ENCODE data around the gene SMIM7. TPM values are rescaled to one million over a fixed set of nuclear protein-coding genes. Genes with fewer than 3 reads are reported as not detected.
A peak's percentile ranks its signal among the peaks of the same experiment; 100 is the strongest.

SMIM7 gene
- total RNA-seq, 1 donor from 2014 or later: 30.8 TPM

DNA sequence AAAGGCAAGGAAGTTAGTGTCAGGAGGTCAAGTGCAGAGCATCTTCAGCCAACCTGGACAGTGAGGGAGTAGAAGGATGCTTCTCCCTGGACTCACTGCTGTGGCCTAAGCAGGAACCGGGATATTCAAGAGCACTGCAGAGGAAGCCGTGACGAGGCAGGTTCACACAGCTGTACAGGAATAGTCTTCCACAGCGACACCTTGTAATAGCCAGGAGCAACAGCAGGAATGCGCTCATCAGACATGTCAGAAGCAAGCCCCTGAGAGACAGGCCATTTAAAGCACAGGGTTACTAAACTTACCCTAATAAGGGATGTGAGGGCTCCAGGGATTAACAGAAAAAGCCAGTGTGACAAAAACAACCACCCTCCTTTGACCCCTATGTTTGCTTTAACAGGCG is 28.5 kb downstream of the SMIM7 start:
- H3K36me3 ChIP-seq: peaks cover 29% of the 10 kb centered on the region

DNA sequence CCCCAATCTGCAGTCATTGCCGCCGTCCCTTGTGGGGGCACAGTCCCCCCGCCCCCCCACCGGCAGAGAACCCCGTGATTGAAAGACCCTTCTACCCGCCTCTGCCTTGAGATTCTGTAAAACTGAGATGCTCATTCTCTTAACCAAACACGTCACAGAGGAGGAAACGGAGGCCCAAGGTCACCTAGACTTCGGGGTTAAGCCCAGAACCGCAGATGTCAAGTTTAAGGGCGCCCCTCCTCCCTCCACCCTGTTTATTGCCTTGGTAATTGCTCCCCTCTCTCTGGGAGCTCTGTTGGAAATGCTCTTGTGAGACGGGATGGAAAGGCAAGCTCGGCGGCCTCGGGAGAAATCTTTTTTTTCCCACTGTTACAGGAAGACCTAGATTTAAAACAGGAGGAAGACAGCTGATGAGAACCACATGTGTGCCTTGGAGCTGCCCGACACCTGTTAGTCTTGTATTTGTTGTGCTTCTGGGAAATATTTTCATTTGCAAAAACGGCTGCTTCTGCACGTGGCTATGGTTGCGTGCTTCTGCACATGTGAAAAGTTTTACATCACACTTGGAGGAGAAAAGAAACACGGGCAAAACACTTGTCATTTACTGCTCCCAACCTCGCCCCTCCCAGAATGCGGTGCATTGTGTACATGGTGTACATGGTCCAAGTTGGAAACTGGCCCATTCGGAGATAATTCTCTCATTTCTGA is 30.8 kb downstream of the SMIM7 start:
- Histone ChIP-seq H3K4me3 (peak overlapping the region; percentile 97), H3K27ac (replicated peaks) (peak overlapping the region; percentile 98), H3K4me1 (peaks cover 59% of the 10 kb centered on the region), H3K36me3 (peaks cover 23% of the 10 kb centered on the region), H3K9me3 (replicated peaks) (no peaks in the 10 kb centered on the region), H3K27me3 (ENCODE audit: low read depth) (no peaks in the 10 kb centered on the region)
- TF ChIP-seq, protein P1, sequence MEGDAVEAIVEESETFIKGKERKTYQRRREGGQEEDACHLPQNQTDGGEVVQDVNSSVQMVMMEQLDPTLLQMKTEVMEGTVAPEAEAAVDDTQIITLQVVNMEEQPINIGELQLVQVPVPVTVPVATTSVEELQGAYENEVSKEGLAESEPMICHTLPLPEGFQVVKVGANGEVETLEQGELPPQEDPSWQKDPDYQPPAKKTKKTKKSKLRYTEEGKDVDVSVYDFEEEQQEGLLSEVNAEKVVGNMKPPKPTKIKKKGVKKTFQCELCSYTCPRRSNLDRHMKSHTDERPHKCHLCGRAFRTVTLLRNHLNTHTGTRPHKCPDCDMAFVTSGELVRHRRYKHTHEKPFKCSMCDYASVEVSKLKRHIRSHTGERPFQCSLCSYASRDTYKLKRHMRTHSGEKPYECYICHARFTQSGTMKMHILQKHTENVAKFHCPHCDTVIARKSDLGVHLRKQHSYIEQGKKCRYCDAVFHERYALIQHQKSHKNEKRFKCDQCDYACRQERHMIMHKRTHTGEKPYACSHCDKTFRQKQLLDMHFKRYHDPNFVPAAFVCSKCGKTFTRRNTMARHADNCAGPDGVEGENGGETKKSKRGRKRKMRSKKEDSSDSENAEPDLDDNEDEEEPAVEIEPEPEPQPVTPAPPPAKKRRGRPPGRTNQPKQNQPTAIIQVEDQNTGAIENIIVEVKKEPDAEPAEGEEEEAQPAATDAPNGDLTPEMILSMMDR (IDR thresholded peaks at IDR 0.05; ENCODE audit: borderline replicate concordance): no peak
- intact Hi-C loops (cut with micrococcal nuclease): no loop called here
- peak; percentile 37 for DNase-seq

More for the DNA sequence above, 28.5 kb downstream of the SMIM7 start:
- Histone ChIP-seq H3K27me3 (ENCODE audit: low read depth) (no peaks in the 10 kb centered on the region), H3K4me3 (no peak overlapping the region), H3K4me1 (peaks cover 36% of the 10 kb centered on the region), H3K9me3 (replicated peaks) (no peaks in the 10 kb centered on the region), H3K27ac (replicated peaks) (no peak overlapping the region)
- no peak for DNase-seq
- TF ChIP-seq, protein P1 (IDR thresholded peaks at IDR 0.05; ENCODE audit: borderline replicate concordance): no peak
- intact Hi-C loops (cut with micrococcal nuclease): no loop called here

DNA sequence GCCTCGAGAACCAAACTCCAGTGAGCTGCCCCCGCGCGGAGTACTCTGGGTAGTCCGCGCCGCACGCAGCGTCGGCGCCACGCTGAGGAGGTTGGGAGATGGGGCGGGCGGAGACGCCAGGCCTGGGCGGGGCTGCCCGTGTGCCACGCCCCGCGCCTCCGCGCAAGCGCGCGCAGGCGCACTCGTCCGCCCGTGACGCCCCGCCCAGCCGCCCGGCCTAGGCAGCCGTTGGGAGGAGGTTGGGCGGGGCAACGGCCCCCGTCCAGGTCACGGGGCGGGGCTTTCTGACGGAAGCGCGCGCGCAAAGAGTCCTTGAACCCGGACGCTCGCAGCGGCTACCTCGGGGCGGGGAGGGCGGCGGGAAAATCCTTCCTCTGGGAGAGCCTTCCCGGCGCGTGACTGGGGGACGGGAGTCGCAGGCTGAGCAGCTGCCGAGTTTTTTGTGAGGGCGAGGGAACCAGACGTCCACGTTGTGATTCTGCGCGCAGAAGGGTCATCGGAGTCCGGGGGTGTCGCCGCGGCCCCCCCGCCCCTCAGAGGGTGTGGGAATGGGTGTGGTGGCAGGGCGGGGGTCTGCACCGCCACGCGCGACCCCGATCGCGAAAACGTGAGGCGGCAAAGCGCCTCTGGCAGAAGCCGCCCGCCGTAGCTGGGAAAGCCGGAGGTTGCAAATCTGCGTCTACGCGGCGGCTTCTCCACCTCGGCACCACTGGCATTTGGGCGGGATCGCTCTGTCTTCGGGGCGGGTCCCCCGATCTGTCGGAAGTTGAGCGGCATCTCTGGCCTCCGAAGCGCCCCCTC is 31.6 kb downstream of the SMIM7 start, which contains the start of gene MED26:
MED26 (minus strand) TSS at position 22 of the 801 bp plus-strand sequence. CDS start 261 bp downstream, outside the sequence.
- peaks cover 20% of the 10 kb centered on the region for H3K36me3 ChIP-seq
- H3K4me1 ChIP-seq: peaks cover 67% of the 10 kb centered on the region
- intact Hi-C loops (cut with micrococcal nuclease): no loop called here
- no peaks in the 10 kb centered on the region for H3K9me3 ChIP-seq (replicated peaks)
- no peaks in the 10 kb centered on the region for H3K27me3 ChIP-seq (ENCODE audit: low read depth)
- H3K27ac ChIP-seq (replicated peaks): peak within 1 kb of the TSS; percentile 98
- peak within 1 kb of the TSS; percentile 97 for H3K4me3 ChIP-seq
- peak; percentile 96 for DNase-seq
- TF ChIP-seq, protein P1 (IDR thresholded peaks at IDR 0.05; ENCODE audit: borderline replicate concordance): no peak

DNA sequence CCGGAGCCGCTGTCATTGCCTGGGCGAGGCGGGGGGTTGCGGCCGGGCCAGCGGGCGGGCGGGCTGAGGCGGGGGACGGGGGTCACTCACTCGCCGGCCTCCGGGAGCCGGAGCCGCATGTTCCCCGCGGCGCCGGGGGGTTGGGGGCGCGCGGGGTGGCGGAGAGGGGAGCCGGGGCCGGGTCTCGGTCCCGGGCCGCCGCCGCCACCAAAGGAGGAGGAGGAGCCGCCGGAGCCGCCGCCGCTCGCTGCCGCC is 32.1 kb downstream of the SMIM7 start:
- intact Hi-C loops (cut with micrococcal nuclease): no loop called here
- Histone ChIP-seq H3K9me3 (replicated peaks) (no peaks in the 10 kb centered on the region), H3K27ac (replicated peaks) (peak overlapping the region; percentile 98), H3K4me3 (peak overlapping the region; percentile 97), H3K36me3 (peaks cover 20% of the 10 kb centered on the region), H3K4me1 (peaks cover 71% of the 10 kb centered on the region), H3K27me3 (ENCODE audit: low read depth) (no peaks in the 10 kb centered on the region)
- TF ChIP-seq, protein P1 (IDR thresholded peaks at IDR 0.05; ENCODE audit: borderline replicate concordance): no peak
- DNase-seq: no peak

DNA sequence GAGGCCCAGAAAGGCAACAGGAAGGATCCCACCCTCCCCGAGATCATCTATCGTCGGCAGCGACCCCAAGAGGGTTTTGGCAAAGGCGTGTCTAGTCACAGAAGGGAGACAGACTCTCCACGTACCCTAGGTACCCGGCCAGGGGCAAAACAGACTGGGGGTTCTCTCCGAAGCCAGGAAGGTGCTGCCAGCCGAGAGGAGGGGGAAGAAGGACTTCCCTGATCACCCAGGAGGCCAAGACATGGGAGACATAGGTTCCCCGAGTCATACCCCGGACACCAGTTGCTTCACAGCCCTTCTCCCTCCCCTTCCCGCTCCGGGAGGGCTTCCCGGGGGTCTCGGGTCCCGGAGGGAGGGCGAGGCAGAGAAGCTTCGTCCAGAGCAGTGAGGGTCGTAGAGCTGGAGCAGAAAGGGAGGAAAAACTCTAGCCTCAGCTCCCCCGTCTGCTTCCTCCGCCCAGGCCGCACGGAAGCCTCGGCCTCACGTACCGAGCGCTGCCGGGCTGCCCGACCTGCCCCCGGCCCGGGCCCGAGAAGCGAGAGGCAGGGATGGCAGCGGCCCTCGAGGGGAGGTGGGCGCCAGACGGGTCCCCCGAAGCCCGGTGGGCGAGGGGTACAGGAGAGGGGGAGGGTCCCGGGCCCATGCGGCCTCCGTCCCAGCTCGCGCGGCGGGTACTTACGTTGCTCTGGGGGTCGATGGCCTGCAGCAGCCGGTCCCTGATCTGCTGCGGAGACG is 32.6 kb downstream of the SMIM7 start:
- Histone ChIP-seq H3K4me1 (peaks cover 76% of the 10 kb centered on the region), H3K27me3 (ENCODE audit: low read depth) (no peaks in the 10 kb centered on the region), H3K27ac (replicated peaks) (peak overlapping the region; percentile 98), H3K9me3 (replicated peaks) (no peaks in the 10 kb centered on the region), H3K4me3 (peak overlapping the region; percentile 97), H3K36me3 (peaks cover 16% of the 10 kb centered on the region)
- TF ChIP-seq, protein P1 (IDR thresholded peaks at IDR 0.05; ENCODE audit: borderline replicate concordance): no peak
- no peak for DNase-seq
- intact Hi-C loops (cut with micrococcal nuclease): no loop called here
